Progenitor cell of endocrine pancreas (in vitro differentiated cells): ENCODE results near the gene FDXR. TPM values are rescaled to one million over a fixed set of nuclear protein-coding genes. Genes with fewer than 3 reads are reported as not detected.

Experiments used
- DNase-seq: peaks from one replicate; pipeline ENCODE4 v3.0.0; 2021; ENCODE audit warnings: low spot score; ENCODE audit not compliant: unreplicated experiment
- H3K27ac Mint-ChIP-seq: 2 replicates; pipeline ENCODE4 v1.8.0; 2021; ENCODE audit warnings: mild to moderate bottlenecking, moderate library complexity, mixed read lengths
- H3K27me3 Mint-ChIP-seq: 2 replicates; pipeline ENCODE4 v1.8.0; 2021; ENCODE audit warnings: mixed read lengths
- H3K36me3 Mint-ChIP-seq: 2 replicates; pipeline ENCODE4 v1.8.0; 2022; ENCODE audit warnings: mixed read lengths; ENCODE audit not compliant: insufficient read depth
- H3K4me1 Mint-ChIP-seq: 2 replicates; pipeline ENCODE4 v1.8.0; 2021; ENCODE audit warnings: low read depth, mixed read lengths
- H3K4me3 Mint-ChIP-seq: 2 replicates; pipeline ENCODE4 v1.8.0; 2021; ENCODE audit warnings: low read depth, mild to moderate bottlenecking, moderate library complexity, mixed read lengths
- H3K9me3 Mint-ChIP-seq: 2 replicates; pipeline ENCODE4 v1.8.0; 2021; ENCODE audit warnings: low read depth, mixed read lengths
- CTCF ChIP-seq: fragments of 200-600 bp; sonication (generic); IDR thresholded peaks from one replicate; pipeline ENCODE4 v1.5.0; 2021; ENCODE audit warnings: antibody characterized with exemption, mild to moderate bottlenecking; ENCODE audit not compliant: unreplicated experiment
- total RNA-seq: library from RNA; stranded (reverse); gene quantifications from 2 replicates; pipeline ENCODE4 v1.2.1, GENCODE V29; 2021

The FDXR gene
- total RNA-seq, 1 donor from 2014 or later: 18.2 TPM

GRCh38 chr17:74825952-74826719 lies 46.7 kb downstream of the FDXR start:
- H3K9me3 Mint-ChIP-seq: no peaks in the 10 kb centered on the region
- no peak for TF ChIP-seq CTCF

GRCh38 chr17:74824961-74825627 lies 47.7 kb downstream of the FDXR start:
- TF ChIP-seq CTCF: no peak
- DNase-seq: no peak
- H3K27me3 Mint-ChIP-seq: no peaks in the 10 kb centered on the region

More at GRCh38 chr17:74825952-74826719, 46.7 kb downstream of the FDXR start:
- Mint-ChIP-seq H3K4me3 (no peak overlapping the region), H3K27ac (no peak overlapping the region), H3K36me3 (peaks cover 1% of the 10 kb centered on the region), H3K27me3 (no peaks in the 10 kb centered on the region), H3K4me1 (no peaks in the 10 kb centered on the region)
- DNase-seq: no peak

GRCh38 chr17:74822939-74823367 lies 49.8 kb downstream of the FDXR start:
- no peak for DNase-seq
- H3K36me3 Mint-ChIP-seq: no peaks in the 10 kb centered on the region
- no peaks in the 10 kb centered on the region for H3K4me1 Mint-ChIP-seq
- H3K27me3 Mint-ChIP-seq: no peaks in the 10 kb centered on the region
- no peak overlapping the region for H3K4me3 Mint-ChIP-seq
- no peak overlapping the region for H3K27ac Mint-ChIP-seq
- H3K9me3 Mint-ChIP-seq: no peaks in the 10 kb centered on the region
- no peak for TF ChIP-seq CTCF

More at GRCh38 chr17:74824961-74825627, 47.7 kb downstream of the FDXR start:
- H3K9me3 Mint-ChIP-seq: no peaks in the 10 kb centered on the region
- no peaks in the 10 kb centered on the region for H3K36me3 Mint-ChIP-seq
- no peak overlapping the region for H3K4me3 Mint-ChIP-seq
- no peaks in the 10 kb centered on the region for H3K4me1 Mint-ChIP-seq
- no peak overlapping the region for H3K27ac Mint-ChIP-seq

- Mint-ChIP-seq H3K4me3 (no peak overlapping the region), H3K4me1 (no peaks in the 10 kb centered on the region), H3K36me3 (no peaks in the 10 kb centered on the region), H3K27ac (no peak overlapping the region), H3K27me3 (no peaks in the 10 kb centered on the region), H3K9me3 (no peaks in the 10 kb centered on the region)
- DNase-seq: no peak
- TF ChIP-seq CTCF: no peak
These were observed 50.4 kb downstream of the FDXR start for GRCh38 chr17:74822335-74822938.

- Mint-ChIP-seq H3K27ac (no peak overlapping the region), H3K4me3 (no peak overlapping the region), H3K9me3 (no peaks in the 10 kb centered on the region), H3K27me3 (no peaks in the 10 kb centered on the region), H3K4me1 (no peaks in the 10 kb centered on the region), H3K36me3 (no peaks in the 10 kb centered on the region)
- no peak for TF ChIP-seq CTCF
- no peak for DNase-seq
These were observed 51.0 kb downstream of the FDXR start for GRCh38 chr17:74821655-74822334.
